H1 (cell line): ENCODE data around the gene LCAT. TPM values are rescaled to one million over a fixed set of nuclear protein-coding genes. Genes with fewer than 3 reads are reported as not detected.

ENCODE experiments used
- ATF3 ChIP-seq: IDR thresholded peaks from 2 replicates; pipeline ENCODE4 v1.6.1; 2011; ENCODE audit warnings: low read depth, mild to moderate bottlenecking, low read length; ENCODE audit not compliant: insufficient read depth
- CHD7 ChIP-seq: fragments of 300-600 bp; sonication (generic); IDR thresholded peaks from 2 replicates; pipeline ENCODE4 v1.7.1; 2012; ENCODE audit warnings: low read length, moderate library complexity, mild to moderate bottlenecking, inconsistent platforms; ENCODE audit not compliant: insufficient replicate concordance
- FOSL1 ChIP-seq: IDR thresholded peaks from 2 replicates; pipeline ENCODE4 v1.6.1; 2011; ENCODE audit warnings: mild to moderate bottlenecking, low read depth, low read length, moderate library complexity; ENCODE audit not compliant: insufficient read depth
- GTF2F1 ChIP-seq: IDR thresholded peaks from 2 replicates; pipeline ENCODE4 v1.6.1; 2012; ENCODE audit warnings: low read depth, low read length, improper control_type of control experiment, borderline replicate concordance
- HDAC6 ChIP-seq: IDR thresholded peaks from one replicate; pipeline ENCODE4 v1.7.1; 2012; ENCODE audit warnings: low read depth, mild to moderate bottlenecking, inconsistent platforms, low read length, moderate library complexity
- RBBP5 ChIP-seq: IDR thresholded peaks from 2 replicates; pipeline ENCODE4 v1.7.1; 2012; ENCODE audit warnings: low read depth, mild to moderate bottlenecking, inconsistent platforms, low read length, moderate library complexity, borderline replicate concordance
- RXRA ChIP-seq: IDR thresholded peaks from 2 replicates; pipeline ENCODE4 v1.6.1; 2011; ENCODE audit warnings: low read depth, mild to moderate bottlenecking, low read length, moderate library complexity; ENCODE audit not compliant: insufficient read depth
- SP1 ChIP-seq: IDR thresholded peaks from 2 replicates; pipeline ENCODE4 v1.6.1; 2011; ENCODE audit warnings: low read depth, low read length
- ZNF274 ChIP-seq: IDR thresholded peaks from 2 replicates; pipeline ENCODE4 v1.7.0; 2012; ENCODE audit warnings: low read length, borderline replicate concordance; ENCODE audit errors: extremely low read depth
- polyA plus RNA-seq, 7 experiments: library from polyadenylated mRNA; depleted of rRNA in 3 of 7; stranded (reverse) in 5 of 7; unstranded in 2 of 7; fragments of >200 nt in 5 of 7; fragments of 200-250 nt in 2 of 7; gene quantifications; 1 replicate in 5 of 7; 2 replicates in 1 of 7; 4 replicates in 1 of 7; pipeline versions ENCODE4 v1.2.1 to v1.2.3, GENCODE V29; 2011 to 2013; ENCODE audit warnings: missing spikeins in 2 of 7, mixed read lengths in 2 of 7
- total RNA-seq: library from RNA; stranded (reverse); fragmentation: NEBNext Ultra II Directional; extraction: Animal tissue kit (Norgen Biotek cat#: 25700); gene quantifications from 2 replicates; pipeline ENCODE4 v1.2.1, GENCODE V29; 2021

Gene LCAT
- total and polyA plus RNA-seq, 2 of the 8 experiments (the other 6 are each of a cell fraction or from before 2014, with no cell fraction given): 9.4 to 19.6 TPM

- TF ChIP-seq CHD7 (no peak), FOSL1 (no peak), GTF2F1 (no peak), ATF3 (0 out of 2 replicates have a peak, but pooled peaks have one; percentile 32), RXRA (no peak), SP1 (peak; percentile 68; the same call in 1 of the 2 replicates), RBBP5 (no peak), ZNF274 (no peak), HDAC6 (no peak)
Observed at GRCh38 chr16:67935402-67936123, 8.4 kb downstream of the LCAT start (continued).
